ENCODE data around the gene TRIM71.
A peak's percentile ranks its signal among the peaks of the same experiment; 100 is the strongest.

Gene TRIM71

GRCh38 chr3:32883817-32884216 lies 66.0 kb downstream of the TRIM71 start:
- Histone ChIP-seq H3K27me3 (ENCODE audit: insufficient read depth, poor library complexity, severe bottlenecking) (no peaks in the 10 kb centered on the region), H3K4me3 (replicated peaks; ENCODE audit: insufficient read depth, low read length) (no peak overlapping the region), H3K27ac (replicated peaks) (no peak overlapping the region)
- no peak for TF ChIP-seq POLR2AphosphoS5 (IDR thresholded peaks at IDR 0.05; ENCODE audit: low read depth)
- 0 out of 2 replicates have a peak, but pooled peaks have one; percentile 5 for TF ChIP-seq SPI1 (IDR thresholded peaks at IDR 0.05; ENCODE audit: borderline replicate concordance, low read depth)
- DNase-seq (ENCODE audit: low read depth in 1 of 2, low spot score in 1 of 2) = no peak

DNA sequence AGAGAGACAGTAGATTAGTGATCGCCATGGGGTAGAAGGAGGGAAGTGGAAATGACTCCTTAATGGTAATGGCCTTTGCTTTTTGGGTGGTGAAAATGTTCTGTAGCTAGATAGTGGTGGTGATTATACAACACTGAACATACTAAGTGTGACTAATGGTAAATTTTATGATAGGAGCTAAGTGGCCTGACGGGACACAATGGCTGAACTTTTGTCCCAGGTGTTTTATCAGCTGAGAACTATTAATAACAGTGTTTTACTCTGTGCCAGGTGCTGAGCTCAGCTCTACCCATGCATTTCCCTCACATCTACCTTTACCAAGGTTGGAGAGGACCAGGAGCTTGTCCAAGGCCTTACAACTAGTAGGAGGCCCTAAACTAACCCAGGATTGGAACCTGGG lies 66.8 kb downstream of the TRIM71 start:
- no peak for DNase-seq (ENCODE audit: low read depth in 1 of 2, low spot score in 1 of 2)
- H3K27ac ChIP-seq (replicated peaks) = no peak overlapping the region
- H3K4me3 ChIP-seq (replicated peaks; ENCODE audit: insufficient read depth, low read length) = no peak overlapping the region
- TF ChIP-seq CTCF (IDR thresholded peaks at IDR 0.05; ENCODE audit: insufficient read depth, low read length) (no peak), GABPA (IDR thresholded peaks at IDR 0.05; ENCODE audit: low read depth) (no peak), POLR2AphosphoS5 (IDR thresholded peaks at IDR 0.05; ENCODE audit: low read depth) (no peak), SPI1 (IDR thresholded peaks at IDR 0.05; ENCODE audit: borderline replicate concordance, low read depth) (no peak), REST (IDR thresholded peaks at IDR 0.05; ENCODE audit: insufficient replicate concordance, low read depth) (no peak)
- H3K27me3 ChIP-seq (ENCODE audit: insufficient read depth, poor library complexity, severe bottlenecking) = no peaks in the 10 kb centered on the region

- TF ChIP-seq SPI1 (IDR thresholded peaks at IDR 0.05; ENCODE audit: borderline replicate concordance, low read depth) (no peak), CTCF (IDR thresholded peaks at IDR 0.05; ENCODE audit: insufficient read depth, low read length) (no peak), POLR2AphosphoS5 (IDR thresholded peaks at IDR 0.05; ENCODE audit: low read depth) (no peak), REST (IDR thresholded peaks at IDR 0.05; ENCODE audit: insufficient replicate concordance, low read depth) (no peak), GABPA (IDR thresholded peaks at IDR 0.05; ENCODE audit: low read depth) (no peak)
- DNase-seq (ENCODE audit: low read depth in 1 of 2, low spot score in 1 of 2) = no peak
- no peak overlapping the region for H3K4me3 ChIP-seq (replicated peaks; ENCODE audit: insufficient read depth, low read length)
- no peaks in the 10 kb centered on the region for H3K27me3 ChIP-seq (ENCODE audit: insufficient read depth, poor library complexity, severe bottlenecking)
- no peak overlapping the region for H3K27ac ChIP-seq (replicated peaks)
Measured at GRCh38 chr3:32885283-32885901, 67.6 kb downstream of the TRIM71 start.

GRCh38 chr3:32886296-32886695 lies 68.5 kb downstream of the TRIM71 start:
- Histone ChIP-seq H3K4me3 (replicated peaks; ENCODE audit: insufficient read depth, low read length) (no peak overlapping the region), H3K27ac (replicated peaks) (no peak overlapping the region), H3K27me3 (ENCODE audit: insufficient read depth, poor library complexity, severe bottlenecking) (no peaks in the 10 kb centered on the region)
- no peak for DNase-seq (ENCODE audit: low read depth in 1 of 2, low spot score in 1 of 2)
- TF ChIP-seq GABPA (IDR thresholded peaks at IDR 0.05; ENCODE audit: low read depth) = no peak
- TF ChIP-seq POLR2AphosphoS5 (IDR thresholded peaks at IDR 0.05; ENCODE audit: low read depth) = no peak
- TF ChIP-seq REST (IDR thresholded peaks at IDR 0.05; ENCODE audit: insufficient replicate concordance, low read depth) = no peak
- TF ChIP-seq CTCF (IDR thresholded peaks at IDR 0.05; ENCODE audit: insufficient read depth, low read length) = no peak
- no peak for TF ChIP-seq SPI1 (IDR thresholded peaks at IDR 0.05; ENCODE audit: borderline replicate concordance, low read depth)

Data from HL-60 (cell line).